Brain microvascular endothelial cell (primary cell): ENCODE results near the gene CCNI2.

ENCODE experiments used
- DNase-seq: peaks from one replicate; pipeline ENCODE4 v3.0.0-alpha.2; 2020
- H3K27ac ChIP-seq: fragments of 250-450 bp; sonication (Bioruptor Pico); 2 replicates; pipeline ENCODE4 v1.5.1; 2020; ENCODE audit warnings: mild to moderate bottlenecking, moderate library complexity
- H3K27me3 ChIP-seq: fragments of 250-450 bp; sonication (Bioruptor Pico); replicated peaks from 2 replicates; pipeline ENCODE4 v1.5.1; 2020; ENCODE audit warnings: mild to moderate bottlenecking
- H3K36me3 ChIP-seq: fragments of 250-450 bp; sonication (Bioruptor Pico); replicated peaks from 2 replicates; pipeline ENCODE4 v1.5.1; 2020; ENCODE audit warnings: mild to moderate bottlenecking
- H3K4me3 ChIP-seq: 2 replicates; pipeline ENCODE4 v1.5.1; 2011; ENCODE audit warnings: low read depth, mild to moderate bottlenecking, control low read depth, low read length, moderate library complexity
- in situ Hi-C: cut with HindIII; loops from 2 replicates; pipeline ENCODE4 v1.10.0; 2017; ENCODE audit warnings: low sequenced_read_pairs, low pct_ligation_motif_present
- TF ChIP-seq, protein P1 (sequence below): IDR thresholded peaks from 2 replicates; pipeline ENCODE4 v1.5.1; 2011; ENCODE audit warnings: low read depth, mild to moderate bottlenecking, moderate library complexity, low read length, control low read depth, inconsistent platforms; ENCODE audit errors: missing control alignments

The CCNI2 gene

DNA sequence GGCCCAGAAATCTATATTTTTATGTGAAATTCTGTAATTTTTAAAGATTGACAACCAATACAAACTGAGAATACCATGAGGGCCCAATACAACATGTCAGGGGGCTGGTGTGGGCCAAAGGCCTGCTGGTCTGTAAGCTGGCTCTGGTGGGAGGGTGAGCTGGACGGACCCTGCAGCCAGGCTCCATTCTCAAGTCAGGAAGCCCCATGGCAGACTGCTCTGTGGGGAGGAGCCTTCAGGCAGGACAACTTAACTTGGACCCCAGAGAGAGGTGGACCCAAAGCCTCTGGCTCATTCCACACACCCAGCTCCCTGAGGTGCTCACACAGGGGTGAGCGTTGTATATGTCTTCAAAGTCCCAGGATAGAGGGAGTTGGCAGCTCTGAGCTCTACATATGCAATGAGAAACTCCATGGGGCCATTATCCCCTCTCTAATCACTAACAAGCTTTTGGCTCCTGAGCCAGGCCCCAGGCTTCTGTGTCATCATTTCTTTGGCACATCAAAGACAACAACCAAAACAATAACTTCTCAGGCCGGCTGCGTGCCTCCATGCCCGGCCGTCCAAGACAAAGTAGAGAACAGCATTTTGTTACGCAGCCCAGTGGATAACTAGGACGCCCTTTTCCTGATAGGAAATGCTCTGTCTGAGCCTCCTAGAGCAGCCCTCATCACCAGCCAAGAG is 23.4 kb downstream of the CCNI2 start:
- H3K4me3 ChIP-seq: no peak overlapping the region
- H3K27ac ChIP-seq: no peak overlapping the region
- TF ChIP-seq, protein P1, sequence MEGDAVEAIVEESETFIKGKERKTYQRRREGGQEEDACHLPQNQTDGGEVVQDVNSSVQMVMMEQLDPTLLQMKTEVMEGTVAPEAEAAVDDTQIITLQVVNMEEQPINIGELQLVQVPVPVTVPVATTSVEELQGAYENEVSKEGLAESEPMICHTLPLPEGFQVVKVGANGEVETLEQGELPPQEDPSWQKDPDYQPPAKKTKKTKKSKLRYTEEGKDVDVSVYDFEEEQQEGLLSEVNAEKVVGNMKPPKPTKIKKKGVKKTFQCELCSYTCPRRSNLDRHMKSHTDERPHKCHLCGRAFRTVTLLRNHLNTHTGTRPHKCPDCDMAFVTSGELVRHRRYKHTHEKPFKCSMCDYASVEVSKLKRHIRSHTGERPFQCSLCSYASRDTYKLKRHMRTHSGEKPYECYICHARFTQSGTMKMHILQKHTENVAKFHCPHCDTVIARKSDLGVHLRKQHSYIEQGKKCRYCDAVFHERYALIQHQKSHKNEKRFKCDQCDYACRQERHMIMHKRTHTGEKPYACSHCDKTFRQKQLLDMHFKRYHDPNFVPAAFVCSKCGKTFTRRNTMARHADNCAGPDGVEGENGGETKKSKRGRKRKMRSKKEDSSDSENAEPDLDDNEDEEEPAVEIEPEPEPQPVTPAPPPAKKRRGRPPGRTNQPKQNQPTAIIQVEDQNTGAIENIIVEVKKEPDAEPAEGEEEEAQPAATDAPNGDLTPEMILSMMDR: no peak
- in situ Hi-C loops: no loop called here
- no peaks in the 10 kb centered on the region for H3K36me3 ChIP-seq
- no peaks in the 10 kb centered on the region for H3K27me3 ChIP-seq
- no peak for DNase-seq

DNA sequence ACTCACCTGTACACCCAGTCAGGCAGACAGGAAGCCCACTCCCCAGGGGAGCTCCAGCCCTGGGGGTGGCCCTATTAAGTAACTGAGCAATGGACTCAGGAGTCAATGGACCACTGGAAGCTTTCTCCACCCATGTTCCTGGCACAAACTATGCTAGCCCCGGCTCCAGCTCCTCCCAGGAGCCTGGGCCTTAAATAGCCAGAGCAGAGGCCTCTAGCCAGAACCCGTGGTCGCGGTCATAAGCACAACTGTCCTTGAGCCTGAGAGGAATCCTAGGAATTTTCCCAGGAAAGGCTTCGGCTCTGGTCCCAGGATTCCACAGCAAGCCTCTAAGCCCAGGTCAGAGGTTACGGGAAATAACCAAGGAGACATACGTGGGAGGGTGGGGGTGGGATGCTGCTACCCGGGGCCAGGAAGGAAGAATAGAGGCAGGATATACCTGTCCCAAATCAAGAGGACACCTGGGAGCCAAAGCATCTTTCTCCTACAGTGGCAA is 24.3 kb downstream of the CCNI2 start:
- in situ Hi-C loops: no loop called here
- Histone ChIP-seq H3K27me3 (no peaks in the 10 kb centered on the region), H3K4me3 (no peak overlapping the region), H3K27ac (no peak overlapping the region), H3K36me3 (no peaks in the 10 kb centered on the region)
- TF ChIP-seq, protein P1: no peak
- DNase-seq: peak; percentile 48

DNA sequence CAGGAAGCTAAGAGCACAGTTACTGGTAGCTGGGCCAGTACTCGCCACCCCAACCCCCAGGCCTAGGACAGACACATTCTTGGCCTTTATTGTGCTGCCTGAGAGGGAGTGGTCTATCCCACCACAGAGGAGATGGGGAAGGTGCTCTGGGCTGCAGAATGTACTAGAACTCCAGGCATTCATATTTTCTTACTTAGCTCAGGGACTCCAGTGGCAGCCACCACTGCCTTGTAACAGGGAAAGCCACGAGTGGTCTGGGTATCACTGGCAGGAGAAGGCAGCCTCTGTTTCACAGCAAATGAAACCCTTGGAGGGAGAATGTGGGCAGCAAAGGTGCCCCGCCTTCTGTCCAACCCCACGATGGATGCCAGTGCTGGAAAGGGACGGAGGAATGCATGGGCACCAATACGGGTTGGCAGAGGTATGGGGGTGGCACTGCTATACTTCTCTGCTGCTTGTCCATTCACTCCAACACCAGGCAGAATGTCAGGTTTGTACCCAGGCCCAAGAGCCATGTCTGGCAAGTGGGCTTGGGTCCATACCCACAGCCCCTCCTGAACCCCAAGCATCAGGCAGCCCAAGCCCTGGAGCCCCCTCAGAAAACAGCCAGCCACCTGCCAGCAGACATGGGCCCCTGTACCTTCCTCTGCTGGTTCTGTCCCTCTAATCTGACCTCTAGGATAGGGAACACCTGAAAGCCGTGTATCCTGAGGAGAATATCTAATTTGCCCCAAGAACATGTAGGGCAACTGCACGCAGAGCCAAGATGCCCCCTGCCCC is 25.3 kb downstream of the CCNI2 start:
- H3K4me3 ChIP-seq: no peak overlapping the region
- DNase-seq: no peak
- H3K36me3 ChIP-seq: no peaks in the 10 kb centered on the region
- TF ChIP-seq, protein P1: no peak
- no peak overlapping the region for H3K27ac ChIP-seq
- no peaks in the 10 kb centered on the region for H3K27me3 ChIP-seq
- in situ Hi-C loops: no loop called here

DNA sequence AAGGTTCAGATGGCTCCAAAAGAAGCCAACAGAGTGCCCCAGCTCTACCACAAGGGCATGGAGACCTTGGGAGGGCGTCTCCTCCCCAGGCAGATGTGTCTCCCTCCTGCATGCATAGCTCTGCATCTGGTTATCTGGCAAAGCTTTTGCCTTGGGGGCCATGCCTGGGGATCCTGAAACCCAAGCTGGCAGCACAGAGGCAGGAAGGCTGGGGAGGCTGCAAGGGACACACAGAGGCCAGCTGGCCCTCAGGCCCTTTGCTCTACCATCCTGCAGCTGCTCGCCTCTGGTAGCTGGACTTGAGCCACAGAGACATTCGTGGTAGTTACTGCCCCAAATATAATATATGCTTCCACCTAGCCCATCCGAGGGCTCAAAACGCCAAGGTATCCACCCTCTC is 25.9 kb downstream of the CCNI2 start:
- TF ChIP-seq, protein P1: no peak
- no peak overlapping the region for H3K4me3 ChIP-seq
- no peaks in the 10 kb centered on the region for H3K27me3 ChIP-seq
- DNase-seq: no peak
- in situ Hi-C loops: no loop called here
- no peak overlapping the region for H3K27ac ChIP-seq
- no peaks in the 10 kb centered on the region for H3K36me3 ChIP-seq

DNA sequence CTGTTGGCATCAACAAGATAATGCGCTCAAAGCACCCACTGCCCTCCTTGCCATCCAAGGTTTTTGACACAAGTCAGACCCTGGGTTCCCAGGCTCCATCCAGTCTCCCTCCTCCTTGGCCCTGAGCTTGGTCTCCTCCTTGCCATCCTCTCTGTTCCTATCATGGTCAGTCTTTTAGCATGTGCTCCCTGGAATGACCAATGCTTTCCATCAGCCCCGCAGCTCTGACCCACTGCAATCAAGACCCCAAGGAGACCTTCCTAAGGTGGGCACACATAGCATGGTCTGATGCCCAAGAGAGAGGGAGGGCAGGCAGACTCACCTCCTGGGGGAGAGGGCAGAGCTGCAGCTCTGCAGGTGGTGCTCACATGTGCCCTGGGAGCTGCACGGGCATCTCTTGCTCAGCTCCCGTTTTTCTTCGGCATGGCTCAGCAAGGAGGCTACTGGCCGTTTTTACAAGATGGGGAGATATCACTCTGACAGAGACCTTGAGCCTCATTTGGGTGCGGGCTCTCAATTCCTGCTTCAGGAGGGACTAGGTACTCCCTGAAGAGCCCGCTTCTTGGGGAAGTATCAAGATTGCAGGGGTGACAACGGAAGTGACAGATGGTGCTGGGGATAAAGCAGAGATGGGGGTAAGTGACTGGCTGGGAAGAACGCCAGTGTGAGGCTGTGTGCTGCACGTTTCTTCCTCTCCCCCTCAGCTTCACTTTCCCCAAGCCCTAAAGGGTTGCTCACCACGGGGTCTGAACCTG is 26.6 kb downstream of the CCNI2 start:
- no peak overlapping the region for H3K4me3 ChIP-seq
- in situ Hi-C loops: no loop called here

More for the DNA sequence above, 26.6 kb downstream of the CCNI2 start:
- no peaks in the 10 kb centered on the region for H3K27me3 ChIP-seq
- no peaks in the 10 kb centered on the region for H3K36me3 ChIP-seq
- TF ChIP-seq, protein P1: no peak
- no peak for DNase-seq
- no peak overlapping the region for H3K27ac ChIP-seq
